Omental fat pad (tissue), 4 donors: ENCODE measurements around the gene ZAP70. TPM values are rescaled to one million over a fixed set of nuclear protein-coding genes. Genes with fewer than 3 reads are reported as not detected.

Experiments
- ATAC-seq: fragments of 150-250 bp; one replicate; pipeline ENCODE4 v1.9.1; 2016; ENCODE audit warnings: mild to moderate bottlenecking, moderate library complexity; ENCODE audit not compliant: low FRiP score
- DNase-seq: peaks from one replicate; pipeline ENCODE4 v3.0.0-alpha.2; 2019; ENCODE audit warnings: low spot score
- CTCF ChIP-seq, 3 donors: fragments of 450-650 bp; IDR thresholded peaks; one replicate each; pipeline ENCODE4 v1.5.1; 2016 to 2017; ENCODE audit warnings: antibody characterized with exemption in 3 of 3, mild to moderate bottlenecking in 3 of 3, moderate library complexity in 2 of 3
- total RNA-seq, 4 donors: library from RNA; depleted of rRNA; stranded (reverse); fragments of >200 nt; gene quantifications; one replicate each; pipeline ENCODE4 v1.1.0, GENCODE V29; 2016

ZAP70 gene
- total RNA-seq, 4 donors from 2014 or later, result 4.1 to 9.6 (median 6.5) TPM

- DNase-seq, result no peak
- TF ChIP-seq CTCF (IDR thresholded peaks at IDR 0.05), result no peak
- ATAC-seq, result no peak
Measured at GRCh38 chr2:97740590-97741182, 27.3 kb downstream of the ZAP70 start.

GRCh38 chr2:97741251-97741650 is 27.9 kb downstream of the ZAP70 start:
- ATAC-seq, result no peak
- no peak for TF ChIP-seq CTCF (IDR thresholded peaks at IDR 0.05)
- no peak for DNase-seq

DNA sequence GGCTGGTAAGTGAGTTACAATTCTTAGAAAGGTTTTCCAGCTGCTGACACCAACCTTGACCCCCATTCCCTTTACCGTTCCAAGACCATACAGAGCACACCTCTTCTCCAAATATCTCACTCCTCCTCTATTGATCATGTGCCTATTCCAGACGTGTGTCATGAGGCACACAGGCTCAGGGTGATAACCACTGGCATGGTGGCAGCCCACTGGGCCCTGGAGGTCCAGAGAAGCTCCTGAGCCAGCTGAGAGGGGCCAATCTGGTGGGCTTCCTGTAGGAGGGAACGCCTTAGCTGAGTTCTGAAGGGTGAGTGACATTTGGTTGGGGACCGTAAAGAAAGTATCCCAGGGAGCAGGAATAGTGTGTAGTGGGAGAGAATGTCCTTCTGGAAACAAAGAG is 28.3 kb downstream of the ZAP70 start:
- DNase-seq (no peak), ATAC-seq (no peak)
- TF ChIP-seq CTCF (IDR thresholded peaks at IDR 0.05), result no peak

DNA sequence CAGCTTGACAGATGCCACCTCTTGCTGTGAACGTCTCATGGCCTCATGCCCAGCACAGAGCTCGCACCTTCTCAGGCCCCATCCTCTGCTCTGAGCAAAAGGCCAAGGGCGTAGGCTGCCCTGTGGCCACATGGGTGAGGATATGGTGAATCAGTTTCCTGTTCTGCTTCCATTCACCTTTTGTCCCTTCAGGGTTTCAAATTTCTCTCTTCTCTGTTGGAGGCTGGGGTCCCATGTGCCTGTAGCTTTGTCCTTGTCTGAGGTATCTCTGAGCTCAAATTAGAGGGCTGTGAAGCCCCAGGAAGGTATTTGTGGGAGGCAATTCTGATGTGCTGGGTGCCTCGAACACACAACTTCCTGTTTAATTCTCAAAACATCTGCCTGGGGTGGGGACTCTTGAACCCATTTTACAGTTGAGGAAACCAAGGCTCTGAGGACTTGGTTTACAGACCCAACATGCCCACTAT is 29.0 kb downstream of the ZAP70 start:
- no peak for DNase-seq
- no peak for TF ChIP-seq CTCF (IDR thresholded peaks at IDR 0.05)
- no peak for ATAC-seq

DNA sequence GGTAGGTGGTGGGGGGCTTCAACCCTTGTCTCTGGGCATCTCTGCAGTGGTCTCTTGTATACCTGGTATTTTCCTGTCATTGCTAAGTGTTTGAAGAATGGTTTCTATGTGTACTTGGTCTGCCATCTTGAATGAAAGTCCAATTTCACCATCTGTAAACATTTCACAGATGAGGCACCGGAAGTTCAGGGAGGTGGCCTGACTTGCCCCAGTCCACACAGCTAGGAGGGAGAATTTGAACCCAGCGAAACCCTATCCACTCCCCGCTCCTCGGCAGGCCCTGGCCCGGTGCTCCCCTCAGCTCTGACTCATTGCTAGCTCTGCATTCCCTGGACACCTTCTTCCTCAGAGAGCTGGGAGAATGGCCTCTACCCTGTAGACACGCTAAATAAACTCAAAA is 30.5 kb downstream of the ZAP70 start:
- DNase-seq, result no peak
- no peak for TF ChIP-seq CTCF (IDR thresholded peaks at IDR 0.05)
- no peak for ATAC-seq

DNA sequence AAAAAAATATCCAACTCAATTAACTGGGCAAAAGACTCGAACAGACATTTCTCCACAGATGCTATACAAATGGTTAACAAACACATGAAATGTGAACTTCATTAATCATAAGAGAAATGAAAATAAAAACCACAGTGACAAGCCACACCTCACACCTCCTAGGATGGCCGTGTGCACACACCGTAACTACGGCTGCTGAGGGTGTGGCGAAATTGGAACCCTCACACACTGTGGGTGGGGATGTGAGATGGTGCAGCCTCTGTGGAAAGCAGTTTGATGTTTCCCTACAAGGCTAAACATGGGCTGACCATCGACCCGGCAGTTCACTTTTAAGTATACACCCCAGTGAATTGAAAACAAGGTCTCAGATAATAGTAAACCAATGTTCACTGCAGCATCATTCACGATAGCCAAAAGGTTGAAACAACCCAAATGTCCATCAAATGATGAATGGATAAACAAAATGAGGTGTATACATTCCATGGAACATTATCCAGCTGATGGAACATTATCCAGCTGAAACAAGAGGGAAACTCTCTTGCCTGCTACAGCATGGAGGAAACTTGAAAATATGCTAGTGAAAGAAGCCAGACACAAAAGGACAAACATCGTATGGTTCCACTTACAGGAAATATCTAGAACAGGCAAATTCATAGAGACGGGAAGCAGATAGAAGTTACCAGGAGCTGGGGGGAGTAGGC is 32.2 kb downstream of the ZAP70 start:
- no peak for TF ChIP-seq CTCF (IDR thresholded peaks at IDR 0.05)
- no peak for ATAC-seq
- no peak for DNase-seq

GRCh38 chr2:97747285-97747684 is 33.9 kb downstream of the ZAP70 start:
- ATAC-seq (no peak), DNase-seq (no peak)
- TF ChIP-seq CTCF (IDR thresholded peaks at IDR 0.05), result no peak
